GM12873 (cell line): ENCODE measurements around the gene SYNE4.

Experiments used
- TF ChIP-seq, protein P1 (sequence below): IDR thresholded peaks from 2 replicates; pipeline ENCODE4 v1.5.1; 2012; ENCODE audit warnings: low read depth, mild to moderate bottlenecking, moderate library complexity, low read length, control low read depth; ENCODE audit not compliant: insufficient read depth; ENCODE audit errors: missing control alignments

SYNE4 gene

DNA sequence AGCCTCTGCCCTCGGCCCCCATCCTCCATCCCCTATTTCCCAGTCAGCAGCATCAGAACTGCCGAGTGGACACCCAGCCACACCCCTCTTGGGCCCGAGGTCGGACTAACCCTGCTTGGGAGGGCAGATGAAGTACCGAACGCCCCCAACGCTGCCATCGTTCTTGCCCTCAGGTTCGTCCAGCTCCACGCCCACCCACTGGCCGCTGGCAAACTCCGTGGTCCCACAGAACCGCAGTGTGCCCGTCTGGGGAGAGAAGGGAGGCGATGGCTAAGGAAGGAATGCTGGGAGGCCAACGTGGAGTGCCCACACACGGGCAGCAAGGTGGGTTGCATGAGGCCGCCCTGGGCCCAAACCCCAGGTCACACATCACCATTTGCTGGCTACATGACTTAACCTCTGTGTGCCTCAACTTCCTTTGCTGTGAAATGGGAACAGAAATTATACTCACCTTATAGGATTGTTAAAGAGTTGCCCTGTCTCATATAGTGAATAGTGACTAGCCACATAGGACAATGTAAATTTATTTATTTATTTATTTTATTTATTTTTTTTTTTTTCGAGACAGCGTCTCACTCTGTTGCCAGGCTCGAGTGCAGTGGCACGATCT, 10.6 kb upstream of the SYNE4 start:
- TF ChIP-seq, protein P1, sequence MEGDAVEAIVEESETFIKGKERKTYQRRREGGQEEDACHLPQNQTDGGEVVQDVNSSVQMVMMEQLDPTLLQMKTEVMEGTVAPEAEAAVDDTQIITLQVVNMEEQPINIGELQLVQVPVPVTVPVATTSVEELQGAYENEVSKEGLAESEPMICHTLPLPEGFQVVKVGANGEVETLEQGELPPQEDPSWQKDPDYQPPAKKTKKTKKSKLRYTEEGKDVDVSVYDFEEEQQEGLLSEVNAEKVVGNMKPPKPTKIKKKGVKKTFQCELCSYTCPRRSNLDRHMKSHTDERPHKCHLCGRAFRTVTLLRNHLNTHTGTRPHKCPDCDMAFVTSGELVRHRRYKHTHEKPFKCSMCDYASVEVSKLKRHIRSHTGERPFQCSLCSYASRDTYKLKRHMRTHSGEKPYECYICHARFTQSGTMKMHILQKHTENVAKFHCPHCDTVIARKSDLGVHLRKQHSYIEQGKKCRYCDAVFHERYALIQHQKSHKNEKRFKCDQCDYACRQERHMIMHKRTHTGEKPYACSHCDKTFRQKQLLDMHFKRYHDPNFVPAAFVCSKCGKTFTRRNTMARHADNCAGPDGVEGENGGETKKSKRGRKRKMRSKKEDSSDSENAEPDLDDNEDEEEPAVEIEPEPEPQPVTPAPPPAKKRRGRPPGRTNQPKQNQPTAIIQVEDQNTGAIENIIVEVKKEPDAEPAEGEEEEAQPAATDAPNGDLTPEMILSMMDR, result no peak

DNA sequence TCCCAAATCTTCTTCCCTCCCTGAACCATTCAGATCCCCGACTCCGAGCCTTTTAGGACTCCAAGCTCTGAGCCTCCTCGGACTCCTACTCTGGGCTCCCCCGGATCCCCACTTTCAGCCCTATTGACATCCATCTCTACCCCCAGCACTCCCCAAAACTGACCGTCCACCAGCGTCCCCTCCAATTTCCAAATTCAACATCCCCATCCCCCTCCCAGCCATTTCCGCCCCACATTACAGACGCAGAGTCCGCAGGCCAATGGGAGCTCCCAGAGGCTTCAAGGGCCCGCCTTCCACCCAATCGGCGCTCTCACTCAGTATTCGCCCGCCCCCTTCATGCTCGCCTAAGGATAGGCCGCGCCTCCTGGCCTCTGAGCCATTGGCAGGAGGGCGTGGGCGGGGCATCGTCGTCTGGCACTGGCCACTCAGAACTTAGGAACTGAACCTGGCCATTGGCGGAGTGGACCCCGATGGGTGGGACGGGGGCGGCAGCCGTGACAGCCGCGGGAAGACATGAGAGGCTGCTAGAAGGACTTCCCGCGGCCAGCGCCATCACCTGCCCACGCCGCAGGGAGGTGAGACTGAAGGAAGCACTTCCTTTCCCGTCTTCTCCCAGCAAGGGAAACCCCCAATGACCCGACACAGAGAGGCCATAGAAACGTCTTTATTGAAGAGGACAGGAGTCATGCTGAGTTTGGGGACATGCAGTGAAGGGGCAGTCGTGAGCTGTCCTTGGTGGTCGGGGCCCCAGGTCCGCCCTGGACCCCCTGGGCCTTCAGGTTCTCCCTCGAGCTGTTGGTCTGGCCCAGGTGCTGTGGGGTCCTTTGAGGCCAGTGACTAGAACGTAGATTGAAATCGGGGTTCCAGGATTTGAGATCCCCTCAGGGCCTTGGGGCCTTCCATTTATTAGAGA, 5.7 kb upstream of the SYNE4 start, which contains the start of gene ALKBH6:
ALKBH6 (minus strand) TSS at position 202 of the 913 bp plus-strand sequence. CDS start 816 bp downstream, outside the sequence.
- TF ChIP-seq, protein P1, result no peak

DNA sequence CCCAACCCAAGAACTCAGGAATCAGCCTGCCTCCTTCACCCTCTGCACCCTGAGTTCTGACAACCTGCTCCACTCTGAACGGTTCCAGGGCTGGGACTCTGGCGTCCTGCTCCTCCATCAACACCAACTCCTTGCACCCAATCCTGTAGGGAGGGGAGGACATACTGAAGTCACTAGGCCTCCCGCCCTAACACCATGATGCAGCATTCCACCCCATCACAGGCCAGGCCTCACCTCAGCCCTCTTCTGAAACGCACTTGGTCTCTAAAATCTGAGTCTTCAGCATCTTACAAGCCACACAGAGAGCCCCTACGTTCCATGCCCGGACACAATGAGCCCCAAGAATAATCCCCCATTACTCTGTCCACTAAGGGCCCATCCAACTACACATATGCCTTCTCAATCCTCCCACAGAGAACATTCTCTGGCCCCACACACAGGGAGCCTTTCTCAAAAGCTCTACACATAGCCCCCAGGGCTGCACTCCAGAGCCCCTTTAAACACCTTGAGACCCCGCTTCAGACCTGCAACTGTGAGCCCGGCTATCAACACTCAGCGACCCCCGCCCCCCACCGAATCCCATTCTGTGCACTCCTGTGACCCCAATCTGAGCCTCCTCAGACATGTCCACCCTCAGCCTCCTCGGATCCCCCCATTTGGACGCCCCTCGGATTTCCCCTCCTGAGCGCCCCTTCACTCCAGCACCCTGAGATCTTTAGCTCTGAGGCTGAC, 4.8 kb upstream of the SYNE4 start:
- TF ChIP-seq, protein P1, result no peak

DNA sequence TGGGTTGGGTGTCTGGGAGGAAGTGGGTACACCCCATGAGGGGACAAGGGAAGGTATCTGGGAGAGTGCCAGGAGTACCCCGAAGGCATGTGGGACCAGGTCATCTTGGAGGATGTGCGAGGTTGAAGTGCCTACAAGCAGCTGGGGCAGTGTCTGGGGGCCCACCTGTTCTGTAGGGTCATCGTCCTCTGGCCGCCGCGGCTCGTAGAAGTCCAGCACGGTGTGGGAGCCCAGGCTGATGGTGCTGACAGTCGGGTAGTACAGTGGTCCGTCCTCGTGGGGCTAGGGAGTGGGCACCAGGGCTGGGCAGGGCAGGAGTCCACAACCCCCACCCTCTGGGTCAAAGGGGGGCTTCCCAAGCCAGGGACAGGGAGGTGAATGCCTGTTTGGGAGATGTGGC, 1.8 kb upstream of the SYNE4 start:
- TF ChIP-seq, protein P1, result no peak

DNA sequence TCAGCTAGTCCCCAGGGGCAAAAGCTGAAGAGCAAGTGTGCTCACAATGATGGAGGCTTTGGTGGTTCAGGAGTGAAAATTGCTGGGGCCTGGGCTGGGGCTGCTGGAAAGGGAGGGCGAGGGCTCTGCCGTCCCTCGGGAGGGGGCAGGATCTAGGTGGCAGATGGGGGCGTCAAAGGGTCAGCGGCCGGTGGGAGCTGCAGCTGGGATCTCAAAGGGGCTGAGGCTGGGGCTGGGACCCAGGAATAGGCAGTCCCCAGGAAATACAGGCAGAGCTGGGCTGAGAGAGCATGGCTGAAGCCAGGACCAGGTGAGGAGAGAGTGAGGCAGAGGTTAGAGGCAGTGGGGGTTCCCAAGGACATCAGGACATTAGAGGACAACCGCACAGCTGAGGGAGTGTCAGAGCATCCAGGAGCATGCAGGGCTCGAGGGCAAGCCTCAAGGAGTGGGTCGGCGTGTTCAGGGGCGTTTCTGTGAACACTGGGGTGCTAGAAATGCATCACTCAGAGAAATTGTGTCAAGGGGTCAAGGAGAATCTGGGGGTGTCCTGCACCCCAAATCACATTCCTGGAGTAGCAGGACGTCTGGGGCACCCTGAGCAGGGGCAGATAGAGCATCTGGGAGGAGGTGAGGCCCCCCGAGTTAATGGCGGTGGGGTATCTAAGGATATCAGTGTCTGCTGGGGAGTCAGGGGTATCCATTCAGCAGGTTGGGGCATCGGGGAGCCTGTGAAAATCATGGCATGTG, 1.2 kb upstream of the SYNE4 start:
- TF ChIP-seq, protein P1, result no peak

DNA sequence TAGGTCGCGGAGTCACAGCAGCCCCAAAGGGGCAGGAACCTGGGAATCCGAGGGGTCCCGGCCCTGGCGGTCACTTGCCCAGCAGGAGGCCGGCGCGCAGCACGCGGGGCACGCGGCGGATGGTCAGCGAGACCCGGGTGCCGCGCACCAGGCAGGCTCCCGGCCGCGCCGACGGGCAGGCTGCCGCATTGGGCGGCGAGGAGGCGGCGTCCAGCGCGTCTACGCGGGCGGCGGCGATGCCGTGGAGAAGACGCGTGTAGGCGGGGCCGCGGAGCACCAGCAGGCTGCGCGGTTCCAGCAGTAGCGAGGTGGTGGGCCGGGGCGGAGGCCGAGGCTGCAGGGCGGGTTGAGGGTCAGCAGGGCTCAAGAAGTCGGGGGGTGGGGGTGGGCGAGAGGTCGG, 607 bp upstream of the SYNE4 start:
- TF ChIP-seq, protein P1, result no peak

DNA sequence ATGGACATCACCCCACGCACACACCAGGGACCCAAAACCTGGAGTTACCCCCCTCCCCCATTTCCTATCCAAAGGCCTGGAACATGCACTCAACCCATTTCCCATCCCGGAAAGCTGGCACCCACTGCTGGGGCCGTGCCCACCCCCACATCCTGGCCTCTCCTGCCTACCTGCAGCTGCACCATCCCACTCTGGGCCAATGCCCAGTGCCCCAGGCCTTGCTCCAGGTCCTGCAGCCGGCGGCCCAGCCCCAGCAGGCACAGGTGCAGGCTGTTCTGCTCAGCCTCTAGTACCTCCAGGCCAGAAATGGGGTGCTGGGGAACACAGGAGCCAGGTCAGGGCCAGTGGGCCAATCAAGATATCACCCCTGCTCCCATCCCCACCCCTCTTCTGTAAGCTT, 1.7 kb downstream of the SYNE4 start:
- TF ChIP-seq, protein P1, result no peak
